ENCODE measurements around the gene KCNA10.

DNA sequence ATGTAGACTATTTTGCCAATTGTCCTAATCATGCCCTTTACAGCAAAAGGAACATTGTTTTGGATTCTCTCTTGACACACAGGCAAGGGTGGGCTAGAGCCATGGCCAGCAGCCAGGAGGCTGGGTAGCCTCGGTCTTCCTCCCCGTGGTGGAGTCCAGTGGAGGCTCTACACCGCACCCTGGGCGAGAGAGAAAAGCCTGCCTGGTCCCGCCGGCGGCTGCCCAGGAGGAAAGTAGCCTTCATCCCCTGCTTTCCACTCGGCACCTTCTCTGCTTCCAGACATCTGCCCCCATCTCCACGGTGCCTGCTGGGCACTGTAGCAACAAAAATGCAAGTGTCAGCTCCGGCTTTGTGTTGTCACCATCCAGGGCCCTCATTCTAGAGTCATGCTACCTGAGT is 46.4 kb downstream of the KCNA10 start:
- TF ChIP-seq CREM (CRISPR knock-in tag; IDR thresholded peaks at IDR 0.05): no peak
- TF ChIP-seq, protein P1, sequence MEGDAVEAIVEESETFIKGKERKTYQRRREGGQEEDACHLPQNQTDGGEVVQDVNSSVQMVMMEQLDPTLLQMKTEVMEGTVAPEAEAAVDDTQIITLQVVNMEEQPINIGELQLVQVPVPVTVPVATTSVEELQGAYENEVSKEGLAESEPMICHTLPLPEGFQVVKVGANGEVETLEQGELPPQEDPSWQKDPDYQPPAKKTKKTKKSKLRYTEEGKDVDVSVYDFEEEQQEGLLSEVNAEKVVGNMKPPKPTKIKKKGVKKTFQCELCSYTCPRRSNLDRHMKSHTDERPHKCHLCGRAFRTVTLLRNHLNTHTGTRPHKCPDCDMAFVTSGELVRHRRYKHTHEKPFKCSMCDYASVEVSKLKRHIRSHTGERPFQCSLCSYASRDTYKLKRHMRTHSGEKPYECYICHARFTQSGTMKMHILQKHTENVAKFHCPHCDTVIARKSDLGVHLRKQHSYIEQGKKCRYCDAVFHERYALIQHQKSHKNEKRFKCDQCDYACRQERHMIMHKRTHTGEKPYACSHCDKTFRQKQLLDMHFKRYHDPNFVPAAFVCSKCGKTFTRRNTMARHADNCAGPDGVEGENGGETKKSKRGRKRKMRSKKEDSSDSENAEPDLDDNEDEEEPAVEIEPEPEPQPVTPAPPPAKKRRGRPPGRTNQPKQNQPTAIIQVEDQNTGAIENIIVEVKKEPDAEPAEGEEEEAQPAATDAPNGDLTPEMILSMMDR (IDR thresholded peaks at IDR 0.05): no peak
- TF ChIP-seq, protein P2, sequence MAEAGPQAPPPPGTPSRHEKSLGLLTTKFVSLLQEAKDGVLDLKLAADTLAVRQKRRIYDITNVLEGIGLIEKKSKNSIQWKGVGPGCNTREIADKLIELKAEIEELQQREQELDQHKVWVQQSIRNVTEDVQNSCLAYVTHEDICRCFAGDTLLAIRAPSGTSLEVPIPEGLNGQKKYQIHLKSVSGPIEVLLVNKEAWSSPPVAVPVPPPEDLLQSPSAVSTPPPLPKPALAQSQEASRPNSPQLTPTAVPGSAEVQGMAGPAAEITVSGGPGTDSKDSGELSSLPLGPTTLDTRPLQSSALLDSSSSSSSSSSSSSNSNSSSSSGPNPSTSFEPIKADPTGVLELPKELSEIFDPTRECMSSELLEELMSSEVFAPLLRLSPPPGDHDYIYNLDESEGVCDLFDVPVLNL (CRISPR knock-in tag; IDR thresholded peaks at IDR 0.05; ENCODE audit: borderline replicate concordance, low read depth): no peak

Data from WTC11 (cell line).